Neural progenitor cell (in vitro differentiated cells): Measurements from ENCODE around the gene UBE2K.

ENCODE experiments used
- CTCF ChIP-seq: fragments of 200-600 bp; sonication (generic); IDR thresholded peaks from 2 replicates; pipeline ENCODE4 v1.5.1; 2017; ENCODE audit warnings: antibody characterized with exemption, mild to moderate bottlenecking
- EZH2phosphoT487 ChIP-seq: fragments of 200-600 bp; sonication (generic); IDR thresholded peaks from 2 replicates; pipeline ENCODE4 v1.6.1; 2017; ENCODE audit warnings: antibody characterized with exemption

DNA sequence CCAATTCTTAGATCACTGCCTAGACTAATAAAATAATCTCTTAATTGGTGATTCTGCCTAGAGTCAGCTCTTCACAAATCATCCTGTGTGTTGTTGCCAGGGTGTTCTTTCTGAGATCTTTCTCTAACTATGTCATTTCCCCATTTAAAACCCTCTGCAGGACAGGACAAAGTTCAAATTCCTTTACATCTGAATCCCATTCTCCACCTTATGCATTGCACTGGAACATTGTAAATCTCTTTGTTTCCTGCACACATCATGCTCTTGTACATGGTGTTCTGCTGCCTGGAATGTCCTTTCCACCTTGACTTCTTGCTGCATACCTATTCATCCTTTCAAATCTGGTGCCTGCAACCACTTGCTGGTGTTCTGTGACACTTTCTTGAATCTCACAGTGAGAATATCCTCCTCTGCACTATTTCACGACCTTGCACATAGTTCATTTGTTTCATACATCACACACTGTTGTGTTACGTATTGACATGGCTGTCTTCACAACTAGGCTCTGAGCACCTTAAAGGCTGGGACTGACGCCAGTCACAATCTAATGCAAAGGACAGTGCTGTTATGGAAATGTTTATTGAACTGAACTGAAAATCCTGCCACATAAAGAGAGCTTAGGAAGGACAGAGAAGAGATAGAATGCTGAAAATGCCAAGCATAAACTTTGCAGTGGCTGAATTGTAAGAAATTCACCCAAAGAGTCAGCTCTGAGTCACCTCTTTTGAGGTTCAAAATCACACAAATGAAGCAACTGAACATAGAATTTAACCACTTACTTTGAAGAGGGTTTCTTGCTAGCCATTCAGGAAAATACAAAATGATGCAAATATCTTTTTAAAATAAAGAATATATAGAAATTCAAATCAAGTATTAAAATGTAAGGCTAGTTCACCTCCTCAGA lies 32.9 kb upstream of the UBE2K start:
- TF ChIP-seq EZH2phosphoT487 (no peak), CTCF (no peak)
